NCI-H2227 treated with DMSO at 0.1 percent for 48 hours (cell line): Measurements from ENCODE around the gene LYSMD1.
A peak's percentile ranks its signal among the peaks of the same experiment; 100 is the strongest.
"Not testable (repeated sequence)": the region's sequence is repeated elsewhere in the genome, so short reads cannot be mapped to it uniquely, and the experiment has no call there.

Experiments
- DNase-seq: peaks from one replicate; lab custom pipeline; 2025; lab: John Stamatoyannopoulos, UW

LYSMD1 gene, protein sequence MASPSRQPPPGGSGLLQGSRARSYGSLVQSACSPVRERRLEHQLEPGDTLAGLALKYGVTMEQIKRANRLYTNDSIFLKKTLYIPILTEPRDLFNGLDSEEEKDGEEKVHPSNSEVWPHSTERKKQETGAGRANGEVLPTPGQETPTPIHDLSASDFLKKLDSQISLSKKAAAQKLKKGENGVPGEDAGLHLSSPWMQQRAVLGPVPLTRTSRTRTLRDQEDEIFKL

DNA sequence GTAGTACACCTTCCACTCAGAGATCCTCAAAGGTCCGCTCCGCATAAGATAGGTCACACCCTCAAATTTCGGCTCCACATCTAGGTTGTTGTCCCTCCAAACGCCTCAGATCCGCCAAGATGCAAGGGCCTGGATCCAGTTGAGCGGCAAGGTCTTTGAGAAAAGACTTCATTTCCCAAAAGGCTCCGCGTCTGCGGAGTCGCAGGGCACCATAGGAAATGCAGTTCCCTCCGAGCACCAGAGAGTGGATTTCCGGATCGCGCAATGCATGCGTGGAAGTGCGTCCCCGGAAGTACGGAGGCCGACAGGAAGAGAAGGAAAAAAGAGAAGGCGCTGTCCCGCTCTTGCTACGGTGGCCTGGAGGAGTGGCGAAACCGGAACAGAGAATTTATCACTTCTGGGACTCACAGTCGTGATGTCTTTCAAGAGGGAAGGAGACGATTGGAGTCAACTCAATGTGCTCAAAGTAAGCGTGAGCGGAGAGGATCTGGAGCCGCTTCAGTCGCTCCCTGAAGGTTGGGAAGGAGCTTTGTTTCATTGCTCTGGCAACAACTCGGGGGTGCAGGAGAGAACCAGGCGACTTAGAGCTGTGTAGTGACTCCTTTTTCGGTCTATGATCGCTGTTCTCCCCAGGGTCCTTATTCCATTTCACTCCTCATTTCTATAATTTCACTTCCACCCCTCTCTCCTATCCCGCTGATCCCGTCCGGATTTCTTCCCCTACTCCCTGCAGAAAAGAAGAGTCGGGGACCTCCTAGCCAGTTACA, at the start of gene LYSMD1, which contains the start of gene SCNM1:
TSS of gene LYSMD1 (minus strand) at position 165 of the 767 bp plus-strand sequence. CDS start 644 bp downstream, outside the sequence.
TSS of gene SCNM1 (plus strand) at position 407 of the 767 bp plus-strand sequence. CDS start at position 416, 9 bp downstream.
- peak; percentile 97 for DNase-seq

DNA sequence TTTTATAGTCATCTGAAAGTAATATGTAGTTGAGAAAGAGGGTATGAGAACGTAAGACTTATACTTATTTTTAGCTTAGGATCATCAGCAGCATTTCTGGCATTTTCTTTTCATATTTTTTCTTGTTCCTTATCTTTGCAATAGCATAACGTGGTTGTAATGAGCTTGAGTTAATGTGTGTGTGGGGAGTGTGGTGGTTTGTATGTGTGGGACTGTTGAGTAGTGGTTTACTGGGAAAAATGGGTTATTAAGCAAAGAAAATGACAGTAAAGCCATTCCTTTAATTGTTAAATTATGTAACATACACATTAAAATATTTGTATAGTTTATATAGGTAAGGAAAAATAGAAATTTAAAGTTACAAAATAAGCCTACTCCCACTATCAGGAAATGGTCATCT, 47.9 kb upstream of the LYSMD1 start:
- no peak for DNase-seq

DNA sequence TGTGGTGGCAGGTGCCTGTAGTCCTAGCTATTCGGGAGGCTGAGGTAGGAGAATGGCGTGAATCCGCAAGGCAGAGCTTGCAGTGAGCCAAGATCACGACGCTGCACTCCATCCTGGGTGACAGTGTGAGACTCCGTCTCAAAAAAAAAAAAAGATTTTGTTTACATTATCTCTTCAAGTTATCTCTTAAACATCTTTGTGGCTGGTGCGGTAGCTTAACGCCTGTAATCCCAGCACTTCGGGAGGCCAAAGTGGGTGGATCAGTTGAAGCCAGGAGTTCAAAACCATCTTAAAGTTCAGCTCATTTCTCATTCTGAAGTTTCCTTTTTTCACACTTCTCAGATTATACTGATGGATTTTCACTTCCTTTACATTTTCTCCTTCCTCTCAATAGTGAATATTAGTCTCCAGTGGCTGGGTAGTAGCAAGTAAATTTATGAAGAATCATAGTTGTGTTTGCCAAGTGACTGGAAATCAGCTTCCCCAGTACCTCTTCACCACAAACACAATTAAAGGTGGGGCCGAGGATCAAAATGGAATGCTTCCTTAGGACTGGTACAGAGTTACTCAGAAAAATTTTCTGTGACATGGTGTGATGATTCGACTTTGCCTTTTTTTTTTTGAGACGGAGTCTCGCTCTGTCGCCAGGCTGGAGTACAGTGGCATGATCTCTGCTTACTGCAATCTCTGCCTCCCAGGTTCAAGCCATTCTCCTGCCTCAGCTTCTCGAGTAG, 46.4 kb upstream of the LYSMD1 start:
- no peak for DNase-seq

DNA sequence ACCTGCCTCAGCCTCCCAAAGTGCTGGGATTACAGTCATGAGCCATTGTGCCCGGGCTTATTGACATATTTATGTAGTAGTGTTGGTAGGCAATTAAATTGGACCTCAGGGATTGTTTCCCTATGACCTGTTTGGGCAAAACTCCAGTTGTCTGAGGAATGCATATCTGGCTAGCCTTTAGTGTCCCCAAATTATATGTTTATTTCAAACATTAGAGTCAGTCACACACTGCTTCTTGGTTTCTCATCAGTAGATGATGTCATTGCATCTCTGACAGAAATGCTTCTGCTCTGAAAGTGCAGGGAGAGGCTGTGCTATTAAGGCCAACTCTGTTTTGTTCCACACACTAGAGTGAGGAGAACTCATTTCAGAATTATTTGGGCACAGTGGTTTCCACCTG, 45.1 kb upstream of the LYSMD1 start:
- DNase-seq, result peak; percentile 19

DNA sequence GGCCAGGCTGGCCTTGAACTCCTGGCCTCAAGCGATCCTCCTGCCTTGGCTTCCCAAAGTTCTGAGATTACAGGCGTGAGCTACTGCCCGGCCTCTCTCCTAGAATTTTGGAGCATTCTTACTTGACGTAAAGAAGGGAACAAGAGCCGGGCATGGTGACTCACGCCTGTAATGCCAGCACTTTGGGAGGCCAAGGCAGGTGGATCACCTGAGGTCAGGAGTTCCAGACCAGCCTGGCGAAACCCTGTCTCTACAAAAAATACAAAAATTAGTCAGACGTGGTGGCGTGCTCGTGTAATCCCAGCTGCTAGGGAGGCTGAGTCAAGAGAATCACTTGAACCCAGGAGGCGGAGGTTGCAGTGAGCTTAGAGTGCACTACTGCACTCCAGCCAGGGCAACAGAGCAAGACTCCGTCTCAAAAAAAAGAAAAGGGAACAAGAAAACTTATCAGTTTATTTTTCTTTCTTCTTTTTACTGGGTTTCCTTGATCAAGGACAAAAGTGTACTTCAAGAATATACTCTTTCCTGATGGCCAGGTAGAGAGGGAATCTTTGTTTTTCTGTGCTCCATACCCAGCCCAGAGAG, 39.8 kb upstream of the LYSMD1 start:
- DNase-seq, result not testable (repeated sequence)

DNA sequence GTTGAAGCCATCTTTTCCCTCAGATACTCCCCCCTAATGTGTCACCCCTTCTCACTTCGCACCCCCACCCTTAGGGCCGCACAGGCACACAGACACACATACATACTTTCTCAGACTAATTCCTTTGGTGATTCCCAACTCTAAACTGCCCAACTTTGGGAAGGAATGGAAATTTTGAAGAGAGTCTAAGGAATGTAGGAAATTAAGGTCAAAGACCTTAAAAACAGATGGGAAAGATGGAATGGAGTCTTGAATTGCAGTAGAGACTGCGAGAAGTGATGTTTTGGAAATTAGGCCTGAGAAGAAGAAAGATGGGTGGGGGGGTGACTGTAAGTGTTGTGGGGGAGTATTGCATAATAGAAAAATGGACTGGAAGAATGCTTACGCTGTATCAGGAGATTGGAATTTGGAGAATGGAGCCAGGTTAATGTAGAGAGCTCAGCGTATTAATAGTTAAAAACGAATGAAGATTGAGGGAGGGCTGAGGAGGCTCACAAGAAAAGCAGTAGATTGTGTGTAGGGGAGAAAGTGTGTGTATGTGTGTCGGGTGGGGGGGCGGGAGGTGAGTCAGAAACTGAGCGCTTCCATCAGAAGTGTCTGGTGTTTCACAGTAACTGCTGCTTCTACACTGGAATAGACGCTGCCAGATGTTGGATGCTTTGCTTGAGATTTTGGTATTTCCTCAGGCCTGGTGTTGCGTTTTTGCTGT, 34.3 kb upstream of the LYSMD1 start:
- DNase-seq, result no peak

DNA sequence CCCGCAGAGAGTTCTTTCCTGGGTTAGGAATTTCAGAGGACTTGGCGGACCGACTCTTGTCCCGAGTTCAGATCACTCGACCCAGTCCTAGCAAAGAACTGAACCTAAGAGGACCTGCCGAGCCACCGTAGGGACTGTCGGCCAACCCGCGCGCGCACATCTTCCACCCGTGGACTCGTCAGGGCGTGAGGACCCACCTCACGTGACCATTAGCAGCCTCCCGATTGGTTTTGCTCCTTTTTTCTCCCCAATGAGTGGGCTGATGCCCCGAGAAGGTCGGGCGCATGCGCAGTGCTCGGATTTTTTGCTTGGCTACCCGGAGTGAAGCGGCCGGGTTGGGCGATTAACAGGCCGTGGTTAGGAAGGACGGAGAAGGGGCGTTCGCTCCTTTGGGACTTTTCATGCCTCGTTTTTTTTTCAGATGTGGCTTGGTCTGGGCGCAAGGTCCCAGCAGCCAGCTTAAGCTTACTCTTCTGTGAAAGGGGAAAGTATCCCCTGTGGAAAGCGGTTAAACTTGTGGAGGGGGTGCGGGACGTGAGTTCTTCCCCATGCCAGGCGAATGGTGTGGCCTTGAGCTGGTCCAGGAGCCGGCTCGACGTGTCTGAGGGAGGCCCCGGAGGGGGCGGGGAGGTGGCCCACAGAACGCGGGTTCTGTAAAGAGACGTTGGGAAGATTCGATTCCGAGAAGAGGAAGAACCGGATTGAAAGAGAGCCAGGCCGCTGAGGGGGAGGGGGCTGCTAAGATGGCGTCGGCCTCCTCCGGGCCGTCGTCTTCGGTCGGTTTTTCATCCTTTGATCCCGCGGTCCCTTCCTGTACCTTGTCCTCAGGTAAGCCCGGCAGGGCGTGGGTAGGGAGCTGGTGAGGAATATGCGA, 32.8 kb upstream of the LYSMD1 start, which contains the start of gene PIP5K1A:
TSS of gene PIP5K1A (plus strand) at position 299 of the 874 bp plus-strand sequence. CDS start at position 744, 445 bp downstream.
- DNase-seq, result peak; percentile 98

DNA sequence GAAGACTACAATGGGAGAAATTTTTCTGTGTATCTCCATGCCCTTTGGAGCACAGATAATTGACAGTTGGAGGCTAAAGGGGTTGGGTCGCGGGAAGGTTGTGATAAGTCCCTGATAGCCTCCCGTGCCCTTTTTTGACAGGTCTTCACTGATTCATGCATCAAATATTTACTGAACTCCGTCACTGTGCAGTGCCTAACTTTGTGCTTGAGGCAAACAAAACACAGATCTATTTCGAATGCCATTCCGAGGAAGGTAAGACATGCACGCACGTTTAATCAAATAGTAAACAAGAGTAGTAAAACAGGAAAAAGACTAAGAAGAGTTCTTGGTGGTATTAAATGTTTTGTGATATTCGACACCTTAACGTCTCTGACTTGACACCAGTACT, 32.2 kb upstream of the LYSMD1 start:
- no peak for DNase-seq

DNA sequence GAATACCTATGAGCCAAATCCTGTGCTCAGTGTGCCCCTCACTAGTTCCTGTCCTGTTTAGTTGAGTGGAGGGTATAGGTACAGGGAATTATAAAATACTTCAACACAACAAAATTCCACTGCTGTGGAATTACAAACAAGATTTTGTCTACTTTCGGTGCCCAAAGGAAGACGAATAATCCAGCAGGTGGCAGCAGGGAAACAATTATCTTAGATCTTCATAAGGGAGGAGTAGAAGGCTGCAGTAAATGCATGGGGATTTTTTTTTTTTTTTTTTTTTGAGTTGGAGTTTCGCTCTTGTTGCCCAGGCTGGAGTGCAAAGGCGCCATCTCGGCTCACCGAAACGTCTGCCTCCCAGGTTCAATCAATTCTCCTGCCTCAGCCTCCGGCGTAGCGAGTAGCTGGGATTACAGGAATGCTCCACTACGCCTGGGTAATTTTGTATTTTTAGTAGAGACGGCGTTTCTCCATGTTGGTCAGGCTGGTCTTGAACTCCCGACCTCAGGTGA, 30.6 kb upstream of the LYSMD1 start:
- DNase-seq, result peak; percentile 78

DNA sequence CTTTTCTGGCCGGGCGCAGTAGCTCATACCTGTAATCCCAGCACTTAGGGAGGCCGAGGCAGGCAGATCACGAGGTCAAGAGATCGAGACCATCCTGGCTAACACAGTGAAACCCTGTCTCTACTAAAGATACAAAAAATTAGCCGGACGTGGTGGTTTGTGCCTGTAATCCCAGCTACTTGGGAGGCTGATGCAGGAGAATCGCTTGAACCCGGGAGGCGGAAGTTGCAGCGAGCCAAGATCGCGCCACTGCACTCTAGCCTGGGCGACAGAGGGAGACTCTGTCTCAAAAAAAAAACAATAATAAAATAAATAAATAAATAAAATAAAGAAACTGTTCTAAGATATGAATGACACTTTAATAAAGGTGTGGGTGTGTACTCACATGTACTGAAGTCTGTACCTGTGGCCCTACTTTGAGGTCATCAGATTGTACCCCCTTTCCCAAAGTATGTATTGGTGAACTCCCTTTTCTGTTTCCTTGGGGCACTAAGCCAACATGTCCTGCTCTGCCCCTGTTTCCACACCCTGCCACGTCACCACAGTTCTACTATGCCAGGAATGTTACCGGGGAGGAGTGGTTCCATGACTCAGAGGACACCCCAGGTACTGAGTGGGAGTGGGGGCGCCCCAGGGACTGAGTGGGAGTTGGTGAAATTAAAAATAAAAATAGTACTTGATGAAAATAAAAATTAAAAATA, 29.3 kb upstream of the LYSMD1 start:
- not testable (repeated sequence) for DNase-seq

DNA sequence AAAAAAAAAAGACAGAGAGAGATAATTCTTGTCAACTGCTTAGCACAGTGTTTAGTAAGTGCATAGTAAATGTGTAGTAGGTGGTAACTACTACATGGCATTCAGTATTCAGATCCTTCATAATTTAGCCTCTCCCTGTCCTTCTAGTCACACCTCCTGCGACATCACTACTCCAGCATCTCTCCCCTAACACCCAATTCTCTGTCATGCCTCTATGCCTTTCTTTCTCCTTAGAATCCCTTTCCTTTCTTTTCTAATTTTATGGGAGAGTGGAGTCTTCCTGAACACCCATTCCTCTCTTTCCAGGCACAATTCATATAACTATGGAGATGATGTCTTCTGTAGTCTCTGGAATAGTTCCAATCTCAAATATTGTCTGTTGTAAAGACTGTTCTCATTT, 28.2 kb upstream of the LYSMD1 start:
- no peak for DNase-seq

DNA sequence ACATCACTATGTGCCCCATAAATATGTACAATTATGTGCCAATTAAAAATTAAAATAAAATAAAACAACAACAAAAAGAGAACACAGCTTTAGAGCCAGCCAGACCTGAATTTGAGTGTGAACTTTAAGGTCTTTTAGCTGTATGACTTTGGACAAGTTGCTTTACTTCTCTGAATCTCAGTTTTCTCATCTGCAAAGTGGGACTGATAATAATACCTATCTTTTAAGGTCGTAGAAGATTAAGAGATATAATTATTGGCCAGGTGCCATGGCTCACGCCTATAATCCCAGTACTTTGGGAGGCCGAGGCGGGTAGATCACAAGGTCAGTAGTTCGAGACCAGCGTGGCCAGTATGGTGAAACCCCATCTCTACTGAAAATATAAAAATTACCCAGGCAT, 27.6 kb upstream of the LYSMD1 start:
- DNase-seq, result no peak

DNA sequence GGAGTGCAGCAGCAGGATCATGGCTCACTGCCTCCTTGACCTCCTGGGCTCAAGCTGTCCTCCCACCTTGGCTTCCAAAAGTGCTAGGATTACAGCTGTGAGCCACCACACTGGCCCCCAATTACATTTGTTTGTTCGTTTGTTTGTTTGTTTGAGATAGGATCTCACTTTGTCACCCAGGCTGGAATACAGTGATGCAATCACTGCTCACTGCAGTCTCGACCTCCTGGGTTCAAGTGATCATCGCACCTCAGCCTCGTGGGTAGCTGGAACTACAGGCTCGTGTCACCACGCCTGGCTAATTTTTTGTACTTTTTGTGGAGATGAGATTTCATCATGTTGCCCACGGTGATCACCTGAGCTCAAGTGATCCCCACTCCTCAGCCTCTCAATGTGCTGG, 26.3 kb upstream of the LYSMD1 start:
- DNase-seq, result no peak

DNA sequence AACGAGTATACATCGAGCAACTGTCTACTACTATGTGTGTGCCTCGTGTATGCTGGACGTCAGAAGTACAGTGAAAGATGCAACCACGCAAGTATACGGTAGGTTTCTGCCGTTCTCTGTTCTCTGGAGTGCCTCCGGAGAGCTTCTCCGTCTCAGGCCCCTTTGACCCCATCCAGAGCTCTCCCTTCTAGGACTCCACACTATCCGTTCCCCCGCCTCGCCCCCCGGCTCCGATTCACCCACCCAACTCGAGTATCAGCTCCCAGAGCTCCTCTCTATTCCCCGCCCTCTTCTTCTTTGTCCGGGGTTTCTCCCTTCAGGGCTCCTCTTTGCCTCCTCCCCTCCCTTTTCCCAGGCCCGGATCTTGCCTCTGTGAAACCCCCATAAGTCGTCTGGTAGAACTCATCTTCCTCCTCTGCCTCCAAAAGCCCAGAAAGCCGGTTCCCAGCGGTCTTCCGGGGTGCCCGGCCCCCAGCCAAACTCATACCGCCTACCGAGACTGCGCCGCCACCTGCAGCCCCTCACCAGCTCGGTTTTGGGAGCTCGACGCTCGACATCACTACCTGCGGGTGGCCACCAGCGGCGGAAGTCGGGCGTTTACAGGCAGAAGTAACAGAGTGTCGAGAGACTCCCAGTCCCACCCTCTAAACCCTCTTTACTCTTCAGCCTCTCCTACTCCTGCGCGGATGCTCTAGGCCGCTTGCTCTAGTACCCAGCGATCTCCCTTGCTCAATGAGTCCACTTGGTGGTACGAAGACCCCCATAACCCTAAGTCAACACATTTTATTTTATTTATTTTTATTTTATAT, 24.1 kb upstream of the LYSMD1 start, which contains the start of gene VPS72:
TSS of gene VPS72 (minus strand) at position 561 of the 809 bp plus-strand sequence. CDS start at position 485, 76 bp downstream.
- peak; percentile 91 for DNase-seq

DNA sequence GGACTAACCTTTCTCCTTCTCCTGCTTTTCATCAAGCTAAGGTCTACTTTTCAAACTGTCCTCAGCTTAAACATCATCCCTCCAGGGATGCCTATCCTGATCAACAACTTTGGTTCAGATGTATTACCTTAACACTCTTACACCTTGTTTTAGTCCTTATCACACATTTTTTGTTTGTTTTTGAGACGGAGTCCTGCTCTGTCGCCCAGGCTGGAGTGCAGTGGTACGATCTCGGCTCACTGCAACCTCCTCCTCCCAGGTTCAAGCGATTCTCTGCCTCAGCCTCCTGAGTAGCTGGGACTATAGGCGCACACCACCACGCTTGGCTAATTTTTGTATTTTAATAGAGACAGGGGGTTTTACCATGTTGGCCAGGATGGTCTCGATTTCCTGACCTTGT, 23.0 kb upstream of the LYSMD1 start:
- not testable (repeated sequence) for DNase-seq

DNA sequence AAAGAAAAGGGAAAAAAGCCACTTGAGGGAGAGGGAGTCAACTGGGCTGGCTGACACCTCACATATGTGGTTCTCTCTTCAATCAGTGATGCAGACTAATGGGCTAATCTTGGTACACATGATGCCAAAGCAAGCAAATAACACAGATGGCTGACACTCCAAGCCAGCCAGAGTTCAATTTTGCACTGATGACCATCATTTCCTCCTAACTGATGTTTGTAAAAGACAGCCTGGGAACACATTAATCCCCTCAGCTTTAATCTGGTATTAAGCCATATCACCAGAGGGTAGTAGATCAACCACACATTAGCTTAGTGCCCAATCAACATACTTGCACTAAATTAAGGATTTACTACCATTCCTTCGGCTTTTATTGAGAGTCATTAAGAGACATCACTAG, 21.5 kb upstream of the LYSMD1 start:
- DNase-seq, result no peak

DNA sequence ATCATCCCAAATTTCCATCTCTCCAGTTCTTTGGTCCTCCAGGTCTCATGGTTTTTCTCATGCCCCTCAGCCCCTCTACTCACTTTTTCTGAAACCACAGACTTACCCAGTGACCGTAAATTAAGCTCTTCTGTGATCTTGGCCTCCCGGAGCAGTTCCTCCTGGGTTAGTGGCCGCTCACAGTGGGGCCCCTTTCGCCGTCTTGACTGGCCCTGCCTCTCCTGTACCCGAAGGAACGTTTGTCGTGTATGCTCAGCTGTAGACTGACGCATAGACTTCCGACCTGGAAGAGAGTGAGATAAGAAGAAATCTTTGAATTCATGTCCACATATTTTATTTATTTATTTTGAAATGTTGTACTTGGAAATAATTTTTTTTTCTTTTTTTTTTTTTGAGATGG, 18.5 kb upstream of the LYSMD1 start:
- no peak for DNase-seq

DNA sequence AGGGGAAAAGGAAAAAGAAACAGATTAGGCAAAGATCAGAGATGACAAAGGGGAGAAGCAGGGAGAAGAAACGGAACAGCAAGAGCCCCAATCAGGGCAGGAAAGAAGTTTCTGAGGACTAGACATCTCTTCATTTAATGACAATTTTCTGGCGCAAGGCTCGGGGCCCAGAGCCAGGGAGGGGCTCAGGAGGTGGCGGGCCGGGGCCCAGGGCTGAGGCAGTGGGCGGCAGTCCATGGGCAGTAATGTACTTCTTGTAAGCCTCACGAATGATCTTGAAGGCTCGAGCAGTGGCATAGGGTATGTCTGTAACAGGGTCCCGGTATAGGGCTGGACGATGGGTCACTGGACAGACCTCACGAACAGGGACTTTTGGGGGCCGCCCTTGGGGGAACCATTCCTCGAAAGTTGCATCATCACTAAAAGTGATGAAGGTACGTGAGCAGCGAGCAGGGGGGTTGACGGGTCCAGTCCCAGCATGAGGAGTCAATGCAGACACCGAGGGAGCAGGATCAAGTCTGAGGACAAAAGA, 10.9 kb upstream of the LYSMD1 start:
- no peak for DNase-seq
